Endodermal cell (in vitro differentiated cells): Measurements from ENCODE around the gene KIAA2012. TPM values are rescaled to one million over a fixed set of nuclear protein-coding genes. Genes with fewer than 3 reads are reported as not detected.

Experiments used
- DNase-seq: peaks from one replicate; pipeline ENCODE4 v3.0.0-alpha.2; 2017
- H3K27ac ChIP-seq: 2 replicates; pipeline ENCODE4 v1.5.1; 2013; ENCODE audit warnings: mild to moderate bottlenecking, low read depth, low read length, moderate library complexity
- H3K27me3 ChIP-seq: 2 replicates; pipeline ENCODE4 v1.6.1; 2013; ENCODE audit warnings: mild to moderate bottlenecking, low read length, moderate library complexity; ENCODE audit not compliant: insufficient read depth, control insufficient read depth, poor library complexity, severe bottlenecking
- H3K36me3 ChIP-seq: 2 replicates; pipeline ENCODE4 v1.7.0; 2013; ENCODE audit warnings: mild to moderate bottlenecking, low read length, moderate library complexity; ENCODE audit not compliant: control insufficient read depth, insufficient read depth
- H3K4me1 ChIP-seq: one replicate; pipeline ENCODE4 v1.7.0; 2013; ENCODE audit warnings: low read length; ENCODE audit not compliant: control insufficient read depth, insufficient read depth
- H3K4me3 ChIP-seq: 2 replicates; pipeline ENCODE4 v1.5.1; 2013; ENCODE audit warnings: mild to moderate bottlenecking, low read length, moderate library complexity
- H3K9ac ChIP-seq: 2 replicates; pipeline ENCODE4 v1.6.1; 2013; ENCODE audit warnings: mild to moderate bottlenecking, low read length, moderate library complexity; ENCODE audit not compliant: poor library complexity, severe bottlenecking; ENCODE audit errors: extremely low read depth
- H3K9me3 ChIP-seq: 2 replicates; pipeline ENCODE4 v1.6.1; 2013; ENCODE audit warnings: mild to moderate bottlenecking, low read length, moderate library complexity; ENCODE audit not compliant: control insufficient read depth
- H3K27ac Mint-ChIP-seq: 2 replicates; pipeline ENCODE4 v1.8.0; 2020; ENCODE audit warnings: mixed read lengths
- H3K27me3 Mint-ChIP-seq: 2 replicates; pipeline ENCODE4 v1.8.0; 2021; ENCODE audit warnings: mild to moderate bottlenecking, mixed read lengths; ENCODE audit not compliant: insufficient read depth
- H3K36me3 Mint-ChIP-seq: 2 replicates; pipeline ENCODE4 v1.8.0; 2020; ENCODE audit warnings: low read depth, mixed read lengths
- H3K4me1 Mint-ChIP-seq: 2 replicates; pipeline ENCODE4 v1.8.0; 2020; ENCODE audit warnings: mixed read lengths
- H3K4me3 Mint-ChIP-seq: 2 replicates; pipeline ENCODE4 v1.8.0; 2020; ENCODE audit warnings: mild to moderate bottlenecking, moderate library complexity, mixed read lengths
- H3K9me3 Mint-ChIP-seq: 2 replicates; pipeline ENCODE4 v1.8.0; 2020; ENCODE audit warnings: mild to moderate bottlenecking, mixed read lengths
- CTCF ChIP-seq: fragments of 200-600 bp; sonication (generic); conservative IDR thresholded peaks from 2 replicates; pipeline ENCODE4 v1.5.0; 2021; ENCODE audit warnings: antibody characterized with exemption, mild to moderate bottlenecking
- WGBS, 2 experiments: methylation state at CpG; one replicate each; pipeline versions ENCODE4 v1.1.5 to v1.1.7; 2013; ENCODE audit warnings: missing lambda C conversion rate in 2 of 2, mixed read lengths in 1 of 2; ENCODE audit not compliant: insufficient coverage in 1 of 2, insufficient read length in 1 of 2; 5-methylcytosine and 5-hydroxymethylcytosine counted together
- total RNA-seq, 2 donors: library from RNA; stranded (reverse); fragmentation: NEBNext Ultra II Directional in 1 of 2; extraction: Animal tissue kit (Norgen Biotek cat#: 25700) in 1 of 2; gene quantifications; 2 replicates in 1 of 2; 3 replicates in 1 of 2; pipeline ENCODE4 v1.2.1, GENCODE V29; 2021

The KIAA2012 gene
- total RNA-seq, 2 donors from 2014 or later, result 0.62 to 1.0 TPM

DNA sequence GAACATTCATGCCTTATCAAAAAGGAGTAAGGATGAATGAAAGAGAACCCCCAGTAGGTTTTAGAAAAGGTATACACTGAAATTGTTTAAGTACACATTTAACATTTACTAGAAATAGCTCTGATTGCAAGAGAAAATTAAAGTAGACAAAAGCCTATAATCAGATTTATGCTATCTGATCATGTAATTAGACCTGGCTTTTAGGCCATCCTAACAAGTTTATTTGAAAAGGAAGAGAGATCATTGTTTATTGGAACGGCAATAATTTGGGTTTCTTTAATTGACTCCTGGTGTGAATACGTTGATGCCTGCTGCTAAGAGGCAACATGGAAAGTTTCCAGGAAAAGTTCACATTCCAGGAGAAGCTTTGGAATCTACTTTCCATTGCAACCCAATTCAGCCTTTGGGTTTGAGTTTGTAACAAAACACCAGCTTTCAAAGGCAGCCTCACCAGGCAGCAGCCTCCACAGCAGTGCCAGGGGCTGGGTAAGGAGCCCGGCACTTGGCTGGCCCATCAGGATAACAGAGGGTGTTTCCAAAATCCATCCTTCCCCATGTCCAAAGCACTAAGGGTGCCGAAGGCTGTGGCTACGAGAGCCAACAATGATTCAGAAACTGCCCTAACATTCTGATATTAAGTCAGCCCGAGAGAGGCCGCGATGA, 21.4 kb upstream of the KIAA2012 start:
- DNase-seq, result peak; percentile 61
- Histone ChIP-seq H3K9me3 (no peaks in the 10 kb centered on the region), H3K27me3 (no peaks in the 10 kb centered on the region), H3K9ac (no peak overlapping the region), H3K27ac (no peak overlapping the region), H3K4me1 (peaks cover 12% of the 10 kb centered on the region), H3K4me3 (peak overlapping the region; percentile 16), H3K36me3 (no peaks in the 10 kb centered on the region)
- no peaks in the 10 kb centered on the region for H3K9me3 Mint-ChIP-seq
- peaks cover 48% of the 10 kb centered on the region for H3K4me1 Mint-ChIP-seq
- no peaks in the 10 kb centered on the region for H3K36me3 Mint-ChIP-seq
- no peak for TF ChIP-seq CTCF
- 58 to 73% methylated on average over 6 to 8 of the region's 8 CpGs for WGBS, 2 experiments
- no peak overlapping the region for H3K4me3 Mint-ChIP-seq
- H3K27me3 Mint-ChIP-seq, result peaks cover 38% of the 10 kb centered on the region
- no peak overlapping the region for H3K27ac Mint-ChIP-seq

DNA sequence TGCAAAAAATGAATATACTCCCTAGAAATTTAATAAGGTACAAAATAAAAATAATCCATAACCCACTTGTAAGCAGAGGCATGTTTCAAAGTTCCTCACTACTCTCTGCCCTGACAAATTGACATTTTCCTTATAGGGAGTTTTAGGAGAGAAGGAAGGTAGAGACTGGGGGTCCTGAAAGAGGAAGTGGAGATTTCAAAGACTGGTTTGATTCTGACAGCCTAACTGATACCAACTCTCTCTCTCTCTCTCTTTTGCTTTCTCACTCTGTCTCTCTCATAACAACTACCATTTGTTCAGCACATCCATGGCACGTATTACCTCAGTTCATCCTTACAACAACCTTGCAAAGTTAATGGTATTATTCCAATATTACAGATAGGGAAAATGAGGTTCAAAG, 20.8 kb upstream of the KIAA2012 start:
- TF ChIP-seq CTCF, result no peak
- no peak overlapping the region for H3K4me3 ChIP-seq
- no peaks in the 10 kb centered on the region for H3K27me3 ChIP-seq
- no peaks in the 10 kb centered on the region for H3K9me3 Mint-ChIP-seq
- no peak overlapping the region for H3K4me3 Mint-ChIP-seq
- H3K4me1 ChIP-seq, result peaks cover 8% of the 10 kb centered on the region
- H3K9me3 ChIP-seq, result no peaks in the 10 kb centered on the region
- H3K4me1 Mint-ChIP-seq, result peaks cover 42% of the 10 kb centered on the region
- H3K27me3 Mint-ChIP-seq, result peaks cover 38% of the 10 kb centered on the region
- no peaks in the 10 kb centered on the region for H3K36me3 Mint-ChIP-seq
- H3K27ac Mint-ChIP-seq, result no peak overlapping the region
- WGBS, 2 experiments, result 100% methylated on average over 1 of the region's 1 CpG; no CpG with 5 or more reads in 1 of the 2 experiments
- H3K36me3 ChIP-seq, result no peaks in the 10 kb centered on the region
- no peak overlapping the region for H3K9ac ChIP-seq
- H3K27ac ChIP-seq, result no peak overlapping the region
- DNase-seq, result no peak

DNA sequence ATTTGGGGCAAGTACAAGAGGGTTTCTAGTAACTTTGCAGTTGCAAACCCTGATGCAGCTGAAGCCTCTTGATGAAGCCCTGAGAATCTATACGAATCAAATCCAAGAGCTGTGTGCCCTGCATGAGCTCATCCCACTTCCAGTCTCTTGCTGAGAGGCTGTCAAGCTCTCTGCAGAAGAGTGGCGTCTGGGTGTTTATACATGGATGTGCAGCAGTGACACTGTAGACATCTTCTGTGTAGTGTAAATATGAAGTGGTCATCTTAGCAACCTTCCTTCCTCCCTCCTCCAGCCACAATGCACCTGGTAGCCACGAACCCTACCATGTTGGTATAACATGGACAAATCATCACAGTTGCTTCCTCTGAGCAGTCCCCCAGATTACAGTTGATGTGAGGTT, 18.4 kb upstream of the KIAA2012 start:
- H3K9me3 ChIP-seq, result no peaks in the 10 kb centered on the region
- 57 to 82% methylated on average over 1 to 3 of the region's 3 CpGs for WGBS, 2 experiments
- H3K9ac ChIP-seq, result no peak overlapping the region
- no peak overlapping the region for H3K27ac ChIP-seq
- no peaks in the 10 kb centered on the region for H3K27me3 ChIP-seq
- Mint-ChIP-seq H3K27ac (no peak overlapping the region), H3K9me3 (no peaks in the 10 kb centered on the region), H3K4me1 (peaks cover 29% of the 10 kb centered on the region), H3K36me3 (no peaks in the 10 kb centered on the region), H3K27me3 (peaks cover 36% of the 10 kb centered on the region), H3K4me3 (no peak overlapping the region)
- no peak for DNase-seq
- no peak for TF ChIP-seq CTCF
- H3K4me1 ChIP-seq, result peaks cover 8% of the 10 kb centered on the region
- H3K4me3 ChIP-seq, result no peak overlapping the region
- H3K36me3 ChIP-seq, result no peaks in the 10 kb centered on the region
